H9 (cell line): ENCODE measurements around the gene CTNNA3. TPM values are rescaled to one million over a fixed set of nuclear protein-coding genes. Genes with fewer than 3 reads are reported as not detected.

Experiments
- DNase-seq: peaks from one replicate; pipeline ENCODE4 v3.0.0-alpha.2; 2017
- H2AFZ ChIP-seq: one replicate; pipeline ENCODE4 v1.6.1; 2013; ENCODE audit warnings: mild to moderate bottlenecking, low read length, control low read depth, moderate library complexity
- H2AK5ac ChIP-seq: 2 replicates; pipeline ENCODE4 v1.6.1; 2013; ENCODE audit warnings: low read length, control low read depth, mixed read lengths; ENCODE audit not compliant: insufficient read length
- H2BK120ac ChIP-seq: one replicate; pipeline ENCODE4 v1.6.1; 2013; ENCODE audit warnings: low read depth, mild to moderate bottlenecking, low read length, control low read depth, inconsistent platforms; ENCODE audit not compliant: poor library complexity, severe bottlenecking
- H2BK12ac ChIP-seq: 2 replicates; pipeline ENCODE4 v1.6.1; 2013; ENCODE audit warnings: low read length, control low read depth, mixed read lengths, low read depth; ENCODE audit not compliant: insufficient read length
- H2BK15ac ChIP-seq: 2 replicates; pipeline ENCODE4 v1.6.1; 2013; ENCODE audit warnings: low read depth, low read length, control low read depth
- H2BK20ac ChIP-seq: one replicate; pipeline ENCODE4 v1.6.1; 2013; ENCODE audit warnings: low read depth, mild to moderate bottlenecking, low read length, control low read depth, inconsistent platforms; ENCODE audit not compliant: poor library complexity, severe bottlenecking
- H2BK5ac ChIP-seq: 2 replicates; pipeline ENCODE4 v1.6.1; 2013; ENCODE audit warnings: low read length, control low read depth, mixed read lengths; ENCODE audit not compliant: insufficient read length
- H3K14ac ChIP-seq: 2 replicates; pipeline ENCODE4 v1.6.1; 2013; ENCODE audit warnings: low read length, control low read depth; ENCODE audit not compliant: insufficient read depth
- H3K18ac ChIP-seq: 2 replicates; pipeline ENCODE4 v1.6.1; 2013; ENCODE audit warnings: low read depth, mild to moderate bottlenecking, mixed read lengths, low read length, control low read depth; ENCODE audit not compliant: insufficient read length
- H3K23ac ChIP-seq: 2 replicates; pipeline ENCODE4 v1.6.1; 2013; ENCODE audit warnings: low read length, control low read depth, mixed read lengths, low read depth; ENCODE audit not compliant: insufficient read length
- H3K23me2 ChIP-seq: 2 replicates; pipeline ENCODE4 v1.6.1; 2013; ENCODE audit warnings: low read depth, mild to moderate bottlenecking, mixed read lengths, low read length, control low read depth; ENCODE audit not compliant: insufficient read length, poor library complexity, severe bottlenecking
- H3K27ac ChIP-seq: 2 replicates; pipeline ENCODE4 v1.5.1; 2013; ENCODE audit warnings: low read length, control low read depth, mixed read lengths, low read depth; ENCODE audit not compliant: insufficient read length
- H3K27me3 ChIP-seq: 2 replicates; pipeline ENCODE4 v1.6.1; 2013; ENCODE audit warnings: low read length, control low read depth, inconsistent platforms; ENCODE audit not compliant: insufficient read depth
- H3K4ac ChIP-seq: 2 replicates; pipeline ENCODE4 v1.6.1; 2013; ENCODE audit warnings: low read depth, mild to moderate bottlenecking, control low read depth, inconsistent platforms, low read length, moderate library complexity
- H3K4me1 ChIP-seq: 2 replicates; pipeline ENCODE4 v1.6.1; 2013; ENCODE audit warnings: low read length, control low read depth, inconsistent platforms; ENCODE audit not compliant: insufficient read depth
- H3K4me2 ChIP-seq: 2 replicates; pipeline ENCODE4 v1.6.1; 2013; ENCODE audit warnings: low read length, control low read depth, mixed read lengths; ENCODE audit not compliant: insufficient read length, insufficient read depth
- H3K56ac ChIP-seq: 2 replicates; pipeline ENCODE4 v1.6.1; 2013; ENCODE audit warnings: low read depth, mild to moderate bottlenecking, mixed read lengths, low read length, control low read depth; ENCODE audit not compliant: insufficient read length
- H3K79me1 ChIP-seq: 2 replicates; pipeline ENCODE4 v1.6.1; 2013; ENCODE audit warnings: low read depth, mild to moderate bottlenecking, moderate library complexity, low read length, control low read depth, inconsistent platforms; ENCODE audit not compliant: insufficient read depth, poor library complexity, severe bottlenecking
- H3K79me2 ChIP-seq: 2 replicates; pipeline ENCODE4 v1.6.1; 2013; ENCODE audit warnings: low read length, control low read depth, inconsistent platforms; ENCODE audit not compliant: insufficient read depth
- H3K9ac ChIP-seq: 2 replicates; pipeline ENCODE4 v1.6.1; 2013; ENCODE audit warnings: low read length, control low read depth, mixed read lengths; ENCODE audit not compliant: insufficient read length; ENCODE audit errors: extremely low read depth
- H3K9me3 ChIP-seq: one replicate; pipeline ENCODE4 v1.6.1; 2013; ENCODE audit warnings: low read depth, low read length, inconsistent platforms; ENCODE audit not compliant: control insufficient read depth
- H3T11ph ChIP-seq: one replicate; pipeline ENCODE4 v1.6.1; 2013; ENCODE audit warnings: mild to moderate bottlenecking, low read length, control low read depth, inconsistent platforms
- H4K20me1 ChIP-seq: one replicate; pipeline ENCODE4 v1.6.1; 2013; ENCODE audit not compliant: control insufficient read depth, insufficient read length, insufficient read depth
- H4K5ac ChIP-seq: 2 replicates; pipeline ENCODE4 v1.6.1; 2013; ENCODE audit warnings: low read depth, mild to moderate bottlenecking, mixed read lengths, low read length, control low read depth; ENCODE audit not compliant: insufficient read length
- H4K8ac ChIP-seq: replicated peaks from 2 replicates; pipeline ENCODE4 v1.6.1; 2013; ENCODE audit warnings: low read length, control low read depth, mixed read lengths, low read depth; ENCODE audit not compliant: insufficient read length
- H4K91ac ChIP-seq: 2 replicates; pipeline ENCODE4 v1.6.1; 2013; ENCODE audit warnings: low read depth, mild to moderate bottlenecking, moderate library complexity, mixed read lengths, low read length, control low read depth; ENCODE audit not compliant: insufficient read length
- H3K27ac Mint-ChIP-seq, 3 experiments: 2 replicates in 2 of 3; 3 replicates in 1 of 3; pipeline ENCODE4 v1.8.0; 2020 to 2021; ENCODE audit warnings: mixed read lengths in 3 of 3, mild to moderate bottlenecking in 1 of 3, moderate library complexity in 1 of 3
- H3K27me3 Mint-ChIP-seq: 2 replicates; pipeline ENCODE4 v1.8.0; 2021; ENCODE audit warnings: low read depth, mild to moderate bottlenecking, moderate library complexity, mixed read lengths
- H3K36me3 Mint-ChIP-seq, 3 experiments: 2 replicates in 2 of 3; 3 replicates in 1 of 3; pipeline ENCODE4 v1.8.0; 2020 to 2021; ENCODE audit warnings: low read depth in 3 of 3, mixed read lengths in 3 of 3; ENCODE audit not compliant: insufficient read depth in 1 of 3
- H3K4me1 Mint-ChIP-seq, 2 experiments: 2 replicates each; pipeline ENCODE4 v1.8.0; 2020; ENCODE audit warnings: mixed read lengths in 2 of 2
- H3K4me3 Mint-ChIP-seq, 2 experiments: 2 replicates in 1 of 2; 3 replicates in 1 of 2; pipeline ENCODE4 v1.8.0; 2020 to 2021; ENCODE audit warnings: mild to moderate bottlenecking in 2 of 2, mixed read lengths in 2 of 2, moderate library complexity in 1 of 2
- H3K9me3 Mint-ChIP-seq, 2 experiments: 2 replicates in 1 of 2; 3 replicates in 1 of 2; pipeline ENCODE4 v1.8.0; 2020; ENCODE audit warnings: mild to moderate bottlenecking in 2 of 2, mixed read lengths in 2 of 2, moderate library complexity in 1 of 2
- WGBS: extraction: QIAGEN DNeasy Blood & Tissue Kit; methylation state at CpG from one replicate; pipeline ENCODE4 v1.1.7; 2013; ENCODE audit warnings: missing lambda C conversion rate, low lambda C conversion rate, mixed read lengths; ENCODE audit not compliant: insufficient read length; ENCODE audit errors: extremely low coverage; 5-methylcytosine and 5-hydroxymethylcytosine counted together
- total RNA-seq: library from RNA; stranded (reverse); gene quantifications from 2 replicates; pipeline ENCODE4 v1.2.1, GENCODE V29; 2021
- TF ChIP-seq, protein P1 (sequence below): fragments of 200-600 bp; sonication (generic); conservative IDR thresholded peaks from 3 replicates; pipeline ENCODE4 v1.8.0; 2021; ENCODE audit warnings: antibody characterized with exemption, mild to moderate bottlenecking

CTNNA3 gene
- total RNA-seq, 1 experiment from 2014 or later = 3.3 TPM

DNA sequence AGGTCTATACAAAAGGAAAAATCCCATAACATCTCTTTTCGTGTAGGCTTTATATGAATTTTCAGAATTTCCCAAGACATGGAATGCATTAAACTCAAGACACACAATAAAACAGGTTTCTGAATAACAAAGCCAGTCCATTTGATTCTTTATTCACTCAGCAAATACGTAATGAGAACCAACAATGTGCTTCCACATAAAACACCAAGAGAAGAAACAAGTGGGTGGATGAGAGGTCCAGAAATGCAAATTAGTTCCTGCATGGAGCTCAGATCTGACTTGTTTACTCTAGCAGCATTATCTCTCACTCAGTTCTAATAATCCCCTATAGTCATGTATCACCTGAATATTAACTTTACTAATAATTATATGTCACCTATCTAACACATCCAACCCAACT, 520.6 kb downstream of the CTNNA3 start:
- Histone ChIP-seq H3K27me3 (no peaks in the 10 kb centered on the region), H2AFZ (no peak overlapping the region), H4K5ac (no peak overlapping the region), H3K79me1 (no peaks in the 10 kb centered on the region), H3K23ac (no peak overlapping the region), H3K4me2 (no peak overlapping the region), H4K91ac (no peak overlapping the region), H3K56ac (no peak overlapping the region), H2AK5ac (no peak overlapping the region), H3K4ac (no peak overlapping the region), H3K4me1 (no peaks in the 10 kb centered on the region), H2BK120ac (no peak overlapping the region), H3K23me2 (no peaks in the 10 kb centered on the region), H3K9ac (no peak overlapping the region), H2BK12ac (no peak overlapping the region), H3K79me2 (no peaks in the 10 kb centered on the region), H3K27ac (no peak overlapping the region), H3T11ph (no peak overlapping the region), H3K14ac (no peak overlapping the region), H2BK20ac (no peak overlapping the region), H2BK5ac (no peak overlapping the region), H2BK15ac (no peak overlapping the region), H4K8ac (no peak overlapping the region), H4K20me1 (no peaks in the 10 kb centered on the region), H3K9me3 (no peaks in the 10 kb centered on the region), H3K18ac (no peak overlapping the region)
- TF ChIP-seq, protein P1, sequence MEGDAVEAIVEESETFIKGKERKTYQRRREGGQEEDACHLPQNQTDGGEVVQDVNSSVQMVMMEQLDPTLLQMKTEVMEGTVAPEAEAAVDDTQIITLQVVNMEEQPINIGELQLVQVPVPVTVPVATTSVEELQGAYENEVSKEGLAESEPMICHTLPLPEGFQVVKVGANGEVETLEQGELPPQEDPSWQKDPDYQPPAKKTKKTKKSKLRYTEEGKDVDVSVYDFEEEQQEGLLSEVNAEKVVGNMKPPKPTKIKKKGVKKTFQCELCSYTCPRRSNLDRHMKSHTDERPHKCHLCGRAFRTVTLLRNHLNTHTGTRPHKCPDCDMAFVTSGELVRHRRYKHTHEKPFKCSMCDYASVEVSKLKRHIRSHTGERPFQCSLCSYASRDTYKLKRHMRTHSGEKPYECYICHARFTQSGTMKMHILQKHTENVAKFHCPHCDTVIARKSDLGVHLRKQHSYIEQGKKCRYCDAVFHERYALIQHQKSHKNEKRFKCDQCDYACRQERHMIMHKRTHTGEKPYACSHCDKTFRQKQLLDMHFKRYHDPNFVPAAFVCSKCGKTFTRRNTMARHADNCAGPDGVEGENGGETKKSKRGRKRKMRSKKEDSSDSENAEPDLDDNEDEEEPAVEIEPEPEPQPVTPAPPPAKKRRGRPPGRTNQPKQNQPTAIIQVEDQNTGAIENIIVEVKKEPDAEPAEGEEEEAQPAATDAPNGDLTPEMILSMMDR = no peak
- no peak overlapping the region; a peak in 1 of 7 replicates for H3K27ac Mint-ChIP-seq
- no peak overlapping the region for H3K4me3 Mint-ChIP-seq
- H3K27me3 Mint-ChIP-seq = no peaks in the 10 kb centered on the region
- no peaks in the 10 kb centered on the region for H3K9me3 Mint-ChIP-seq
- H3K4me1 Mint-ChIP-seq = peaks cover 0 to 7% of the 10 kb centered on the region in 2 experiments; a peak in 1 of 4 replicates
- DNase-seq = no peak
- no CpG with 5 or more reads among the region's 2 CpGs for WGBS
- H3K36me3 Mint-ChIP-seq = no peaks in the 10 kb centered on the region
